GM12878 (cell line): ENCODE data around the gene DEK. TPM values are rescaled to one million over a fixed set of nuclear protein-coding genes. Genes with fewer than 3 reads are reported as not detected.

Experiments used
- CBX5 ChIP-seq: sonication (generic); IDR thresholded peaks from 2 replicates; pipeline ENCODE4 v1.6.1; 2016; ENCODE audit warnings: low read depth, moderate library complexity, mild to moderate bottlenecking, inconsistent platforms
- ESRRA ChIP-seq: IDR thresholded peaks from 2 replicates; pipeline ENCODE4 v1.6.1; 2012; ENCODE audit warnings: mild to moderate bottlenecking, low read length, improper control_type of control experiment
- PAX8 ChIP-seq: fragments of 450-650 bp; IDR thresholded peaks from 2 replicates; pipeline ENCODE4 v1.6.1; 2017; ENCODE audit warnings: mild to moderate bottlenecking, moderate library complexity
- RAD21 ChIP-seq: IDR thresholded peaks from 2 replicates; pipeline ENCODE4 v1.6.1; 2011; ENCODE audit warnings: mild to moderate bottlenecking, low read depth, low read length, moderate library complexity; ENCODE audit not compliant: insufficient read depth
- TARDBP ChIP-seq: IDR thresholded peaks from 2 replicates; pipeline ENCODE4 v1.6.1; 2016; ENCODE audit warnings: borderline replicate concordance
- TCF12 ChIP-seq: IDR thresholded peaks from 2 replicates; pipeline ENCODE4 v1.6.1; 2011; ENCODE audit warnings: low read depth, mild to moderate bottlenecking, low read length
- polyA plus RNA-seq, 11 experiments: library from polyadenylated mRNA; depleted of rRNA in 4 of 11; unstranded in 6 of 11; stranded (reverse) in 5 of 11; fragments of >200 nt; fragmentation: Nextera tagmentation in 4 of 11; fragmentation: Illumina TruSeq in 1 of 11; extraction: Ambion mirVana in 4 of 11; extraction: Trizol in 1 of 11; gene quantifications; 1 replicate in 1 of 11; 2 replicates in 10 of 11; pipeline versions ENCODE4 v1.2.1 to v1.2.3, GENCODE V29; 2011 to 2016; ENCODE audit warnings: inconsistent platforms in 2 of 11, missing spikeins in 2 of 11, low read depth in 1 of 11
- total RNA-seq, 4 experiments: library from RNA; depleted of rRNA in 3 of 4; stranded (reverse); fragments of >200 nt in 3 of 4; fragmentation: Illumina TruSeq in 1 of 4; extraction: Trizol in 1 of 4; gene quantifications; 2 replicates each; pipeline versions ENCODE4 v1.2.1 to v1.2.3, GENCODE V29; 2013 to 2021
- TF ChIP-seq, protein P1 (sequence below): fragments of 450-650 bp; IDR thresholded peaks from 2 replicates; pipeline ENCODE4 v1.6.1; 2016; ENCODE audit warnings: mild to moderate bottlenecking
- TF ChIP-seq, protein P2 (sequence below): IDR thresholded peaks from 2 replicates; pipeline ENCODE4 v1.6.1; 2011; ENCODE audit warnings: low read depth, low read length, improper control_type of control experiment, borderline replicate concordance
- TF ChIP-seq, protein P3 (sequence below): fragments of 450-650 bp; IDR thresholded peaks from 2 replicates; pipeline ENCODE4 v1.6.1; 2016; ENCODE audit warnings: mild to moderate bottlenecking, moderate library complexity, borderline replicate concordance
- TF ChIP-seq, protein P4 (sequence below): fragments of 450-650 bp; IDR thresholded peaks from 2 replicates; pipeline ENCODE4 v1.6.1; 2018; ENCODE audit warnings: mild to moderate bottlenecking, low read depth, moderate library complexity; ENCODE audit not compliant: partially characterized antibody
- TF ChIP-seq, protein P5 (sequence below): fragments of 450-650 bp; IDR thresholded peaks from 2 replicates; pipeline ENCODE4 v1.6.1; 2017; ENCODE audit warnings: mild to moderate bottlenecking, moderate library complexity
- TF ChIP-seq, protein P6 (sequence below): IDR thresholded peaks from 2 replicates; pipeline ENCODE4 v1.6.1; 2012; ENCODE audit warnings: low read depth, low read length, improper control_type of control experiment

Gene DEK
- total and polyA plus RNA-seq, 10 of the 15 experiments (the other 5 are each of a cell fraction or from before 2014, with no cell fraction given) = 111 to 346 (median 196) TPM

GRCh38 chr6:18264219-18264922 lies at the start of gene DEK (continued):
- TF ChIP-seq PAX8 (no peak), ESRRA (no peak), TCF12 (0 out of 2 replicates have a peak, but pooled peaks have one; percentile 17), CBX5 (no peak), RAD21 (peak; percentile 28; the same call in 1 of the 2 replicates), TARDBP (no peak)
- TF ChIP-seq, protein P1, sequence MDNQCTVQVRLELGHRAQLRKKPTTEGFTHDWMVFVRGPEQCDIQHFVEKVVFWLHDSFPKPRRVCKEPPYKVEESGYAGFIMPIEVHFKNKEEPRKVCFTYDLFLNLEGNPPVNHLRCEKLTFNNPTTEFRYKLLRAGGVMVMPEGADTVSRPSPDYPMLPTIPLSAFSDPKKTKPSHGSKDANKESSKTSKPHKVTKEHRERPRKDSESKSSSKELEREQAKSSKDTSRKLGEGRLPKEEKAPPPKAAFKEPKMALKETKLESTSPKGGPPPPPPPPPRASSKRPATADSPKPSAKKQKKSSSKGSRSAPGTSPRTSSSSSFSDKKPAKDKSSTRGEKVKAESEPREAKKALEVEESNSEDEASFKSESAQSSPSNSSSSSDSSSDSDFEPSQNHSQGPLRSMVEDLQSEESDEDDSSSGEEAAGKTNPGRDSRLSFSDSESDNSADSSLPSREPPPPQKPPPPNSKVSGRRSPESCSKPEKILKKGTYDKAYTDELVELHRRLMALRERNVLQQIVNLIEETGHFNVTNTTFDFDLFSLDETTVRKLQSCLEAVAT = no peak
- TF ChIP-seq, protein P2, sequence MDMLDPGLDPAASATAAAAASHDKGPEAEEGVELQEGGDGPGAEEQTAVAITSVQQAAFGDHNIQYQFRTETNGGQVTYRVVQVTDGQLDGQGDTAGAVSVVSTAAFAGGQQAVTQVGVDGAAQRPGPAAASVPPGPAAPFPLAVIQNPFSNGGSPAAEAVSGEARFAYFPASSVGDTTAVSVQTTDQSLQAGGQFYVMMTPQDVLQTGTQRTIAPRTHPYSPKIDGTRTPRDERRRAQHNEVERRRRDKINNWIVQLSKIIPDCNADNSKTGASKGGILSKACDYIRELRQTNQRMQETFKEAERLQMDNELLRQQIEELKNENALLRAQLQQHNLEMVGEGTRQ = no peak
- TF ChIP-seq, protein P3, sequence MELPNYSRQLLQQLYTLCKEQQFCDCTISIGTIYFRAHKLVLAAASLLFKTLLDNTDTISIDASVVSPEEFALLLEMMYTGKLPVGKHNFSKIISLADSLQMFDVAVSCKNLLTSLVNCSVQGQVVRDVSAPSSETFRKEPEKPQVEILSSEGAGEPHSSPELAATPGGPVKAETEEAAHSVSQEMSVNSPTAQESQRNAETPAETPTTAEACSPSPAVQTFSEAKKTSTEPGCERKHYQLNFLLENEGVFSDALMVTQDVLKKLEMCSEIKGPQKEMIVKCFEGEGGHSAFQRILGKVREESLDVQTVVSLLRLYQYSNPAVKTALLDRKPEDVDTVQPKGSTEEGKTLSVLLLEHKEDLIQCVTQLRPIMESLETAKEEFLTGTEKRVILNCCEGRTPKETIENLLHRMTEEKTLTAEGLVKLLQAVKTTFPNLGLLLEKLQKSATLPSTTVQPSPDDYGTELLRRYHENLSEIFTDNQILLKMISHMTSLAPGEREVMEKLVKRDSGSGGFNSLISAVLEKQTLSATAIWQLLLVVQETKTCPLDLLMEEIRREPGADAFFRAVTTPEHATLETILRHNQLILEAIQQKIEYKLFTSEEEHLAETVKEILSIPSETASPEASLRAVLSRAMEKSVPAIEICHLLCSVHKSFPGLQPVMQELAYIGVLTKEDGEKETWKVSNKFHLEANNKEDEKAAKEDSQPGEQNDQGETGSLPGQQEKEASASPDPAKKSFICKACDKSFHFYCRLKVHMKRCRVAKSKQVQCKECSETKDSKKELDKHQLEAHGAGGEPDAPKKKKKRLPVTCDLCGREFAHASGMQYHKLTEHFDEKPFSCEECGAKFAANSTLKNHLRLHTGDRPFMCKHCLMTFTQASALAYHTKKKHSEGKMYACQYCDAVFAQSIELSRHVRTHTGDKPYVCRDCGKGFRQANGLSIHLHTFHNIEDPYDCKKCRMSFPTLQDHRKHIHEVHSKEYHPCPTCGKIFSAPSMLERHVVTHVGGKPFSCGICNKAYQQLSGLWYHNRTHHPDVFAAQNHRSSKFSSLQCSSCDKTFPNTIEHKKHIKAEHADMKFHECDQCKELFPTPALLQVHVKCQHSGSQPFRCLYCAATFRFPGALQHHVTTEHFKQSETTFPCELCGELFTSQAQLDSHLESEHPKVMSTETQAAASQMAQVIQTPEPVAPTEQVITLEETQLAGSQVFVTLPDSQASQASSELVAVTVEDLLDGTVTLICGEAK = no peak
- TF ChIP-seq, protein P4, sequence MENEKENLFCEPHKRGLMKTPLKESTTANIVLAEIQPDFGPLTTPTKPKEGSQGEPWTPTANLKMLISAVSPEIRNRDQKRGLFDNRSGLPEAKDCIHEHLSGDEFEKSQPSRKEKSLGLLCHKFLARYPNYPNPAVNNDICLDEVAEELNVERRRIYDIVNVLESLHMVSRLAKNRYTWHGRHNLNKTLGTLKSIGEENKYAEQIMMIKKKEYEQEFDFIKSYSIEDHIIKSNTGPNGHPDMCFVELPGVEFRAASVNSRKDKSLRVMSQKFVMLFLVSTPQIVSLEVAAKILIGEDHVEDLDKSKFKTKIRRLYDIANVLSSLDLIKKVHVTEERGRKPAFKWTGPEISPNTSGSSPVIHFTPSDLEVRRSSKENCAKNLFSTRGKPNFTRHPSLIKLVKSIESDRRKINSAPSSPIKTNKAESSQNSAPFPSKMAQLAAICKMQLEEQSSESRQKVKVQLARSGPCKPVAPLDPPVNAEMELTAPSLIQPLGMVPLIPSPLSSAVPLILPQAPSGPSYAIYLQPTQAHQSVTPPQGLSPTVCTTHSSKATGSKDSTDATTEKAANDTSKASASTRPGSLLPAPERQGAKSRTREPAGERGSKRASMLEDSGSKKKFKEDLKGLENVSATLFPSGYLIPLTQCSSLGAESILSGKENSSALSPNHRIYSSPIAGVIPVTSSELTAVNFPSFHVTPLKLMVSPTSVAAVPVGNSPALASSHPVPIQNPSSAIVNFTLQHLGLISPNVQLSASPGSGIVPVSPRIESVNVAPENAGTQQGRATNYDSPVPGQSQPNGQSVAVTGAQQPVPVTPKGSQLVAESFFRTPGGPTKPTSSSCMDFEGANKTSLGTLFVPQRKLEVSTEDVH = no peak
- TF ChIP-seq, protein P5, sequence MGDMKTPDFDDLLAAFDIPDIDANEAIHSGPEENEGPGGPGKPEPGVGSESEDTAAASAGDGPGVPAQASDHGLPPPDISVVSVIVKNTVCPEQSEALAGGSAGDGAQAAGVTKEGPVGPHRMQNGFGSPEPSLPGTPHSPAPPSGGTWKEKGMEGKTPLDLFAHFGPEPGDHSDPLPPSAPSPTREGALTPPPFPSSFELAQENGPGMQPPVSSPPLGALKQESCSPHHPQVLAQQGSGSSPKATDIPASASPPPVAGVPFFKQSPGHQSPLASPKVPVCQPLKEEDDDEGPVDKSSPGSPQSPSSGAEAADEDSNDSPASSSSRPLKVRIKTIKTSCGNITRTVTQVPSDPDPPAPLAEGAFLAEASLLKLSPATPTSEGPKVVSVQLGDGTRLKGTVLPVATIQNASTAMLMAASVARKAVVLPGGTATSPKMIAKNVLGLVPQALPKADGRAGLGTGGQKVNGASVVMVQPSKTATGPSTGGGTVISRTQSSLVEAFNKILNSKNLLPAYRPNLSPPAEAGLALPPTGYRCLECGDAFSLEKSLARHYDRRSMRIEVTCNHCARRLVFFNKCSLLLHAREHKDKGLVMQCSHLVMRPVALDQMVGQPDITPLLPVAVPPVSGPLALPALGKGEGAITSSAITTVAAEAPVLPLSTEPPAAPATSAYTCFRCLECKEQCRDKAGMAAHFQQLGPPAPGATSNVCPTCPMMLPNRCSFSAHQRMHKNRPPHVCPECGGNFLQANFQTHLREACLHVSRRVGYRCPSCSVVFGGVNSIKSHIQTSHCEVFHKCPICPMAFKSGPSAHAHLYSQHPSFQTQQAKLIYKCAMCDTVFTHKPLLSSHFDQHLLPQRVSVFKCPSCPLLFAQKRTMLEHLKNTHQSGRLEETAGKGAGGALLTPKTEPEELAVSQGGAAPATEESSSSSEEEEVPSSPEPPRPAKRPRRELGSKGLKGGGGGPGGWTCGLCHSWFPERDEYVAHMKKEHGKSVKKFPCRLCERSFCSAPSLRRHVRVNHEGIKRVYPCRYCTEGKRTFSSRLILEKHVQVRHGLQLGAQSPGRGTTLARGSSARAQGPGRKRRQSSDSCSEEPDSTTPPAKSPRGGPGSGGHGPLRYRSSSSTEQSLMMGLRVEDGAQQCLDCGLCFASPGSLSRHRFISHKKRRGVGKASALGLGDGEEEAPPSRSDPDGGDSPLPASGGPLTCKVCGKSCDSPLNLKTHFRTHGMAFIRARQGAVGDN = peak; percentile 78
- TF ChIP-seq, protein P6, sequence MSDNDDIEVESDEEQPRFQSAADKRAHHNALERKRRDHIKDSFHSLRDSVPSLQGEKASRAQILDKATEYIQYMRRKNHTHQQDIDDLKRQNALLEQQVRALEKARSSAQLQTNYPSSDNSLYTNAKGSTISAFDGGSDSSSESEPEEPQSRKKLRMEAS = no peak
